Uterus (tissue), 2 donors: ENCODE results near the gene RP2.

ENCODE experiments used
- POLR2A ChIP-seq, 2 donors: fragments of 450-650 bp; IDR thresholded peaks; one replicate each; pipeline ENCODE4 v1.6.1; 2016; ENCODE audit warnings: antibody characterized with exemption in 2 of 2, mild to moderate bottlenecking in 1 of 2, moderate library complexity in 1 of 2
- TF ChIP-seq, protein P1 (sequence below), 4 experiments: fragments of 200-600 bp in 2 of 4; fragments of 450-650 bp in 2 of 4; sonication (generic) in 2 of 4; IDR thresholded peaks; one replicate each; pipeline ENCODE4 v1.5.1; 2016 to 2019; ENCODE audit warnings: antibody characterized with exemption in 4 of 4, mild to moderate bottlenecking in 2 of 4, moderate library complexity in 1 of 4

DNA sequence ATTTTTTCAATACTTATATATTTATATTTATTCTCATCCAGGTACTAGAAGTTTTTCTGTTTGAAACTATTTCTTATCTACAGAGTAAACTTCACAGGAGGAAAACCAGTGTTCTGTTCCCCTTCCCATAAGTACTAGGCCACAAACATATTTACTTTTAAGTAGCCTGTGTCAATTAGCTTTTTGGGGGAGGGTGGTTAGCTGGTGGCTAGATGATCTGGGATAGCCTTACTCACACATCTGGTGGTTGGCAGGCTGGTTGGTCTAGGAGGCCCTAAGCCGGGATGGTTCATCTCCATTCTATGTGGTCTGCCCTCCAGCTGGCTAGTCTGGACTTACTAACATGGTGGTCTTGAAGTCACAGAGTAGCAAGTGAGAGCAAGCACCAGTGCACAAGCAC is 81.6 kb downstream of the RP2 start:
- TF ChIP-seq POLR2A (IDR thresholded peaks at IDR 0.05): no peak
- TF ChIP-seq, protein P1, sequence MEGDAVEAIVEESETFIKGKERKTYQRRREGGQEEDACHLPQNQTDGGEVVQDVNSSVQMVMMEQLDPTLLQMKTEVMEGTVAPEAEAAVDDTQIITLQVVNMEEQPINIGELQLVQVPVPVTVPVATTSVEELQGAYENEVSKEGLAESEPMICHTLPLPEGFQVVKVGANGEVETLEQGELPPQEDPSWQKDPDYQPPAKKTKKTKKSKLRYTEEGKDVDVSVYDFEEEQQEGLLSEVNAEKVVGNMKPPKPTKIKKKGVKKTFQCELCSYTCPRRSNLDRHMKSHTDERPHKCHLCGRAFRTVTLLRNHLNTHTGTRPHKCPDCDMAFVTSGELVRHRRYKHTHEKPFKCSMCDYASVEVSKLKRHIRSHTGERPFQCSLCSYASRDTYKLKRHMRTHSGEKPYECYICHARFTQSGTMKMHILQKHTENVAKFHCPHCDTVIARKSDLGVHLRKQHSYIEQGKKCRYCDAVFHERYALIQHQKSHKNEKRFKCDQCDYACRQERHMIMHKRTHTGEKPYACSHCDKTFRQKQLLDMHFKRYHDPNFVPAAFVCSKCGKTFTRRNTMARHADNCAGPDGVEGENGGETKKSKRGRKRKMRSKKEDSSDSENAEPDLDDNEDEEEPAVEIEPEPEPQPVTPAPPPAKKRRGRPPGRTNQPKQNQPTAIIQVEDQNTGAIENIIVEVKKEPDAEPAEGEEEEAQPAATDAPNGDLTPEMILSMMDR (IDR thresholded peaks at IDR 0.05): no peak
